Measurements from ENCODE around the gene SMIM41. TPM values are rescaled to one million over a fixed set of nuclear protein-coding genes. Genes with fewer than 3 reads are reported as not detected.
A peak's percentile ranks its signal among the peaks of the same experiment; 100 is the strongest.
"Not testable (repeated sequence)": the region's sequence is repeated elsewhere in the genome, so short reads cannot be mapped to it uniquely, and the experiment has no call there.

SMIM41 gene
- total RNA-seq, 1 experiment from 2014 or later, result not detected

- not testable (repeated sequence) for DNase-seq; H3K27me3 ChIP-seq (ENCODE audit: control insufficient read depth, insufficient read depth, low read length); H3K4me3 ChIP-seq (ENCODE audit: insufficient read depth, low read depth, low read length); H3K36me3 ChIP-seq (replicated peaks; ENCODE audit: control insufficient read depth, insufficient read depth, low read length)
Observed at GRCh38 chr12:52104431-52105089, 25.1 kb downstream of the SMIM41 start.

GRCh38 chr12:52116222-52117125 is 37.0 kb downstream of the SMIM41 start:
- not testable (repeated sequence) for DNase-seq; H3K36me3 ChIP-seq (replicated peaks; ENCODE audit: control insufficient read depth, insufficient read depth, low read length); H3K27me3 ChIP-seq (ENCODE audit: control insufficient read depth, insufficient read depth, low read length); H3K4me3 ChIP-seq (ENCODE audit: insufficient read depth, low read depth, low read length)

GRCh38 chr12:52117806-52118475 is 38.4 kb downstream of the SMIM41 start:
- DNase-seq; H3K36me3 ChIP-seq (replicated peaks; ENCODE audit: control insufficient read depth, insufficient read depth, low read length); H3K4me3 ChIP-seq (ENCODE audit: insufficient read depth, low read depth, low read length); H3K27me3 ChIP-seq (ENCODE audit: control insufficient read depth, insufficient read depth, low read length): not testable (repeated sequence)

GRCh38 chr12:52119398-52120254 is 40.1 kb downstream of the SMIM41 start:
- Histone ChIP-seq H3K4me3 (ENCODE audit: insufficient read depth, low read depth, low read length) (peak overlapping the region; percentile 26; the same call in 1 of the 2 replicates), H3K36me3 (replicated peaks; ENCODE audit: control insufficient read depth, insufficient read depth, low read length) (no peaks in the 10 kb centered on the region), H3K27me3 (ENCODE audit: control insufficient read depth, insufficient read depth, low read length) (no peaks in the 10 kb centered on the region)
- peak; percentile 95 for DNase-seq

GRCh38 chr12:52120951-52121823 is 41.7 kb downstream of the SMIM41 start:
- DNase-seq, result peak; percentile 34
- Histone ChIP-seq H3K27me3 (ENCODE audit: control insufficient read depth, insufficient read depth, low read length) (no peaks in the 10 kb centered on the region), H3K36me3 (replicated peaks; ENCODE audit: control insufficient read depth, insufficient read depth, low read length) (no peaks in the 10 kb centered on the region), H3K4me3 (ENCODE audit: insufficient read depth, low read depth, low read length) (no peak overlapping the region)

- Histone ChIP-seq H3K4me3 (ENCODE audit: insufficient read depth, low read depth, low read length) (no peak overlapping the region), H3K36me3 (replicated peaks; ENCODE audit: control insufficient read depth, insufficient read depth, low read length) (no peaks in the 10 kb centered on the region), H3K27me3 (ENCODE audit: control insufficient read depth, insufficient read depth, low read length) (no peaks in the 10 kb centered on the region)
- peak; percentile 92 for DNase-seq
Observed at GRCh38 chr12:52121824-52122539, 42.5 kb downstream of the SMIM41 start.

GRCh38 chr12:52122540-52122871 is 43.0 kb downstream of the SMIM41 start:
- H3K27me3 ChIP-seq (ENCODE audit: control insufficient read depth, insufficient read depth, low read length), result no peaks in the 10 kb centered on the region
- no peak overlapping the region for H3K4me3 ChIP-seq (ENCODE audit: insufficient read depth, low read depth, low read length)
- DNase-seq, result peak; percentile 20
- no peaks in the 10 kb centered on the region for H3K36me3 ChIP-seq (replicated peaks; ENCODE audit: control insufficient read depth, insufficient read depth, low read length)

- no peak overlapping the region for H3K4me3 ChIP-seq (ENCODE audit: insufficient read depth, low read depth, low read length)
- H3K27me3 ChIP-seq (ENCODE audit: control insufficient read depth, insufficient read depth, low read length), result no peaks in the 10 kb centered on the region
- H3K36me3 ChIP-seq (replicated peaks; ENCODE audit: control insufficient read depth, insufficient read depth, low read length), result no peaks in the 10 kb centered on the region
- DNase-seq, result peak; percentile 9
Observed at GRCh38 chr12:52122904-52123303, 43.4 kb downstream of the SMIM41 start.

- no peaks in the 10 kb centered on the region for H3K27me3 ChIP-seq (ENCODE audit: control insufficient read depth, insufficient read depth, low read length)
- DNase-seq, result peak; percentile 41
- no peaks in the 10 kb centered on the region for H3K36me3 ChIP-seq (replicated peaks; ENCODE audit: control insufficient read depth, insufficient read depth, low read length)
- no peak overlapping the region for H3K4me3 ChIP-seq (ENCODE audit: insufficient read depth, low read depth, low read length)
Observed at GRCh38 chr12:52123487-52124186, 44.1 kb downstream of the SMIM41 start.

GRCh38 chr12:52125476-52125900 is 46.0 kb downstream of the SMIM41 start:
- Histone ChIP-seq H3K36me3 (replicated peaks; ENCODE audit: control insufficient read depth, insufficient read depth, low read length) (no peaks in the 10 kb centered on the region), H3K27me3 (ENCODE audit: control insufficient read depth, insufficient read depth, low read length) (no peaks in the 10 kb centered on the region), H3K4me3 (ENCODE audit: insufficient read depth, low read depth, low read length) (no peak overlapping the region)
- DNase-seq, result peak; percentile 86

GRCh38 chr12:52126050-52126604 is 46.6 kb downstream of the SMIM41 start:
- Histone ChIP-seq H3K27me3 (ENCODE audit: control insufficient read depth, insufficient read depth, low read length) (no peaks in the 10 kb centered on the region), H3K36me3 (replicated peaks; ENCODE audit: control insufficient read depth, insufficient read depth, low read length) (no peaks in the 10 kb centered on the region), H3K4me3 (ENCODE audit: insufficient read depth, low read depth, low read length) (no peak overlapping the region)
- peak; percentile 11 for DNase-seq

All from H7 (cell line).